GM10847 (cell line): ENCODE results near the gene TMEM109.

ENCODE experiments used
- POLR2A ChIP-seq: IDR thresholded peaks from 2 replicates; pipeline ENCODE4 v1.6.1; 2011; ENCODE audit not compliant: insufficient read length; ENCODE audit errors: extremely low read depth

Gene TMEM109

DNA sequence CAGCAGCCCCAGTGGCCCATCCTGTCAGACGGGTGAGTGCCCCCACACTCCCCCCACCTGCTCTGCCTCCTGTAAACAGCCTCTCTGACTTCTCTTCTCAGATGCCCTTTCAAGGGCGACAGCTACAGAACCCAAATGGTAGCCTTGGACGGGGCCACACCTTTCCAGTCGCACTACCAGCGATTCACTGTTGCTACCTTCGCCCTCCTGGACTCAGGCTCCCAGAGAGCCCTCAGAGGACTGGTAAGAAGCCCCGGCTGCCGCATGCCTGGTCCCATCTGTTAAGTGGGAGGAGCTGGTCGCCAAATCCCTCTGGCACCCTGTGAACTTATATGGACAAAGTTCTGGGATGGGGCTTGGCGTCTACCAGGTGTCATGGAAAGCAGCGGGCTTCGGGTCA is 40.4 kb upstream of the TMEM109 start:
- no peak for TF ChIP-seq POLR2A

DNA sequence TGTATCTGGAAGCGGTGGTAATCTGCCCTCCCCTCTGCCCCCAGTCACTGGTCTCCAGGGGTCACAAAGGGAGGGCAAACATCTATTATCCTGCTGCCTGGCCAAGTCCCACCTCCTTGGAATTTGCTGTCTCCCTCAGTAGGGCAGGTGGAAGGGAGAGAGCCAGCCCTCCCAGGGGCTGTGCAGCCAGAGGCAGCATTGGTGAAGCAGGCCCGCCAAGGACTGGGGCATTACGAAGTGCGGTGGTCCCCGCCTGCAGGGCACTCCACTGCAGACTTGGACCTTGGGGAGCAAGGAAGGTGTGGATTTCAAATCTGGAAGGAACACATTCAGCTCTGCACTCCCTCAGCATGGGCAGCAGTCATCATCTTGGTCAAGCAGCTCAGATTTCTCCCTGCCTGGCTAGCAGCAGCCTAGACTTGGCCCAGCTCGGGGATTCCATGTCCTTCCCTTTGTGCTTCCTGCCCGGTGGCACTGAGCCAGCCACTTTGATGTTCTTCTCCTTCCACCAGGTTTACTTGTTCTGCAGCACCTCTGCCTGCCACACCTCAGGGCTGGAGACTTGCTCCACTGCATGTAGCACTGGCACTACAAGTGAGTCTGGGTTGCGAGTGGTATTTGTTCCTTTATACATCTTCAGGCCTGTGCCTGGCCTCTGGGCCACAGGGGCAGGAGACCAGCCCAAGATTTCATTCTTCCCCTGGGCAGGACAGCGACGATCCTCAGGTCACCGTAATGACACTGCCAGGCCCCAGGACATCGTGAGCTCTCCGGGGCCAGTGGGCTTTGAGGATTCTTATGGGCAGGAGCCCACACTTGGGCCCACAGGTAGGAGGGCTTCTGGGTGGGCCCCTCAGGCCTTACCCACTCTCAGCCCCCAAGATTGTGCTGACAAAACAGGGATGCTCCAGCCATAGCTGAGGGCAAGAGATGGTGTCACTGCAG is 39.3 kb upstream of the TMEM109 start:
- TF ChIP-seq POLR2A, result no peak

DNA sequence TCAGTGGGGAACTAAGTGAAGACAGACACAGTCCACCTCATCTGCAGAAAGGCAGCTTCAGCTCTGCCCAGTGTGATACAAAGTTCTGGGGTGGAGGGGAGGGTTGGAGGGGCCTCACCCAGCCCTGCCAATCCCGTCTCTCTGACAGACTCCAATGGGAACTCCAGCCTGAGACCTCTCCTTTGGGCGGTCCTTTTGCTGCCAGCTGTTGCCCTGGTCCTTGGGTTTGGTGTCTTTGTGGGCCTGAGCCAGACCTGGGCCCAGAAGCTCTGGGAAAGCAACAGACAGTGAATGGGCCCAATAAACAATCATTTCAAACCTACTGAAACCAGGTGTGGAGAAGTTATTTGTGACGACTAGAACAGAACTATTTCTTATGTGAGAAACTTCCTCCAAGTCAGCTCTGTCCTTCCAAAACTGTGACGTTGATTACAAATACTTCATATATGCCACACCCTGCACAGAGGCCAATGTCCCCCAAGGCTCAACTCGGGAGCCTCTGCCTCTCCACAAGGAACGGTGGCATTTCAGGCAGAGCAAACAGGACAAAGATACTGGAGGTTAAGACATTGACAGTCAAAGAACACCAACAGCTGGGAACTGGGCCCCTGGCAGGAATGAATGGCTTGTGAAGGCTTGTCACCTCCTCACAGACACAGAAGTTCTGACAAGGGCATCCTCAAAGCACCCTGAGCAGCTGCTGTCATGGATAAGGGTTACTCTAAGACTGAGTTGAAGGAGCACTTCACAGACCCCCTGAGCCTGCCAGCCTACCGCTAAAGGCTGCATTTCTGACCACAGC is 38.4 kb upstream of the TMEM109 start:
- no peak for TF ChIP-seq POLR2A

DNA sequence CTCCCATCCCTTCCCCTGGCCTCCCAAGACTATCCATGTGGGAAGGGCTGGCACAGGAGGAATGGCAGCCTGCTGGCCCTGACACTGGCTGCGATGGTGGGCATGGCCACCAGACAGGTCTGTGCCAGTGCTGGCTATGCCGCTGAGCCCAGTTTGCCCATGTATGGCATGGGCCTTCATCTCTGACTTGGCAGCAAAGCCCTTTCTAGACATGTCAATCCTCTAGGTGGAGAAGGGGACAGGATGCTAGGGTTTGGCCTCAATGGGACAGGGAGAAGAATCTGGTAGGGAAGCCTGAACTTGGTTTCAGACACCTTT is 37.8 kb upstream of the TMEM109 start:
- TF ChIP-seq POLR2A, result no peak

DNA sequence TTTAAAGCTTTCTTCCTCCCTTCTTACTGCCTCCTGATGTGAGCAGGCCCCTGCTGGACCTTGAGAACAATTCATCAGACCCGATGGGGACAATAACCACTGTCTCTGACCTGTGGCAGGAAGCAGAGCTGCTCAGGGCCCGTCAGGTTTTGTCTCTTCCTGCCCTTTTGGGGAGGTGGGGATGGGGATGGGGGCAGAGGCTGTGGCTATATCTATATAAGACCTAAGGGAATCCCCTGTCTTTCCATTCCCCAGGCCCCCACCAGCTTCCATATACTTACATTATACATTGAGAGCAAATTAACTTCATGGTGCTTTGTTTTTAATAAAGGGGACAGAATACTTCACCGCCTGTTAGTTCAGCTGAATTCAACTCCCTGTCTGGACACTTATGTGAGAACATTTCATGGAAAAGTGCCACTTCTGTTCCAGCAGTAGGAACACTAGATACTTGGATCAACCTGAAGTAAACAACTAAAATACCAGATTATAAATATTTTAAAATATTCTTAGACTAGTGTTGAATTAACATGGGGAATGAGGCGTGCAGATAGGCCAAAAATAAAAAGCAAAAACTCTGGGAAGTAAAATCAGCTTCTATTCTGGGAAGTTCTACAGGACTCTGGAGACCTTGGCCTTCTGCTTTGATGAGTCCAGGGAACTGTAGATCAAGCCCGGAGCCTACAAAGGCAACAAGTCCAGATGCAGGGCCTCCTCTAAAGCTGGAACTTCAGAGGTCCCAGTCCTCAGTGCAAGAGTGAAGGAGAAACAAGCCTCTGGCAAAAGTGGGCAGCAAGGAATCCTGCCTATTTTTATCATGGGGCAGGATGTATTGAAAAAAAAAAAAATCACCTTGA is 35.5 kb upstream of the TMEM109 start:
- TF ChIP-seq POLR2A, result no peak

DNA sequence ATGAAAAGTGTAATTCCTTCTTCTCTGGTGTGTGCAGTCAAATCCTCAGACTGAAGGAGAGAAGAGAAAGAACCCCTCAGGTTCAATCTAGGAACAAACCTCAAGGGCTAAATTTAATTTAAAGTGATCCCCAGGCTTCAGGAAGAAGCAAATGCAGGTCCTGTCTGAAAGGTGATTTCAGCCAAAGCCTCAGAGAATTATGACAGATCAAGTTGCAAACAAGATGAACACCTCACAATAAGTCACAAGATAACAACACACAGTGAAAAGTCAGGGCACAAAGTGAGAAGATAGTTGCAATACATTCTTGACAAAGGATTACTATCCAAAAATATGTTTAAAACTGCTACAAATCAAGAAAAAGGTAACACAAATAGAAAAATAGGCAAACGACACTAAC is 34.9 kb upstream of the TMEM109 start:
- TF ChIP-seq POLR2A, result no peak

DNA sequence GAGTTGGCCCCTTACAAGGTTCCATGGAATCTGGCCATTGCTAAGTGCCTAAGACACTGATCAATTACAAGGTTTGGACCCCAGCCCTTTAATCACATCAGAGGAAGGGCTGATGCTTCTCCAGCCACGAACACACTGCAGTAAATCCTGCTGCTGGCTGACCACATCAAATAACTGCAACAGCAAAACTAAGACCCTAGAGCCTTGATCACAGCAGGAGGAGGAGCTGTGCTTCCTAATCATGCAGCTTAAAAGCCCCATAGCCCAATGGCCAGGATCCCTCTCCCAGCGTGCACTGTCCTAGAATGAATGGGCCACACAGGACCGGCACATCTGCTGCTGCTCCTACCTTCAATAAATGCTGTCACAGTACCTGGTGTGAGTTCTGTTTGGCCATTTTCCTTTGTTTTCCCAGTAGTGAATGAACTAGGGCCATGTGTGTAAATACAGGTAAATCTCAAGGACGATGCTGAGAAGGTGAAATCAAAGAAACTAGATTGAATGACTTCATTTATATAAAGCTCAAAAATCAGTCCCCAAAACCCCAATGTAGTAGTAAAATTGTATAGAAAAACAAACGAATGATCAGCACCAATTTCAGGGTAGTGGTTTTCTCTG is 33.9 kb upstream of the TMEM109 start:
- no peak for TF ChIP-seq POLR2A

DNA sequence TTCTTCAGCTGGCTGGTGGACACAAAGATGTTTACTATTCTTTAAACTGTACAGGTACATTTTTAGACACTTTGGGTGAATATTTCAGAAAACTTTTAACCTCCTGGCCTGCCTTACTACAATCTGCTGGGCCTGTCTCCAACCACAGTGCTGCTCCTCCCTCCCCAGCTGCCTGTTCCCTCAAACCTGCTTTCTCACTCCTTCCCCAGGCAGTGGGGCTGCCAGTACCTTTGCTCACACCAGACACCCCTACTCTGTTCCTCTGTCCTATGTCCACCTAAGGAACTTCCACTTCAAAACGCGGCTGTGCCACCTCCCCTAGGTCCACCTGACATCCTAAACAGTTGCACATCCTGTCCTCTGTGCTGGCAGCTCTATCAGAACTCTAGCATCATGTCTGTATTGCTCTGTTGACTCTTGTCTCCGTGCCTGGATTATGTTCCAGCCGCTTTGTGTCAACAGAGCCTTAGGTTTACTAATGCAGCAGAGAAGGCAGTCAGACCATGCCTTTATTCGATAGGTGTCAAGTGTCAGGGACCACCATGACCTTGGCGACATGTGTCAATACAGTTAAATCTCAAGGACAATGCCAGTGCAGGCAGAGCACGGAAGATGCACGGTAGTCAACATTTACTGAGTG is 33.2 kb upstream of the TMEM109 start:
- no peak for TF ChIP-seq POLR2A

DNA sequence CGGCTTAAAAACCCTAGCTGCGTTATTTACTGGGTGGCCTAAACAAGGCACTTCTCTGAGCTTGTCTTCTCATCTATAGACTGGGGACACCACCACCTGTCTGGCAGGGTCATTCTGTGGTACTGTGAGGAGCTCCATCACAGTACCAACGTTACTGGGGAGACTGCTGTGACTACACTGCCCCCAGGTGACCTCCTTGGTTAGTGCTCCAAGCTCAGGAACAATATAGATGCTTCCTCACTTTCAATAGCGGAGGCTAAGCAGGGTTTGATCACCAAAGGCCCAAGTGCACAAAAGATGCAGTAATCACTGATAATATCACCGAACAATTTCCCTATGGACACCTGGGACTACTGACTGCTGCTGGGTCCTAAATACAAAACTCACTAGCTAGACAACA is 26.4 kb upstream of the TMEM109 start:
- TF ChIP-seq POLR2A, result no peak

DNA sequence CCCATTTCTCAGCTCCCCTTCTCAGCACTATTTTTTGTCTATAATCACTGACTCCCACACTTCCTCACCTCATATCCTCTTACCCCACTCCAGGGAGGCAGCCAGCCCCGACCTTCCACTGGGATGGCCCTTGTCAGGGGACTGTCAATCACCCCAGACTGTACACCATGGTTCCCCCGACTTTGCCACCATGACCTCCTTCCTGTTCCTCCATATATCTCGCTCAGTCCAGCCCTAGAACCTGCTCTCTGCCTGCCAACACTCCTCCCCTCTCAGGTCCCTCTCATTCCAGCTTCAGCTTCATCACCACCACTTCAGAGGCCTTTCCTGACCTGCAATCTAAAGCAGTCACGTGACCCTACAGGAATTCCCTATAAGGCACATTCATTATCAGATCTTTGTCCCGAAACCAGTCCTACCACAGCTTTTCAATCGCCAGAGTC is 24.1 kb upstream of the TMEM109 start:
- no peak for TF ChIP-seq POLR2A

DNA sequence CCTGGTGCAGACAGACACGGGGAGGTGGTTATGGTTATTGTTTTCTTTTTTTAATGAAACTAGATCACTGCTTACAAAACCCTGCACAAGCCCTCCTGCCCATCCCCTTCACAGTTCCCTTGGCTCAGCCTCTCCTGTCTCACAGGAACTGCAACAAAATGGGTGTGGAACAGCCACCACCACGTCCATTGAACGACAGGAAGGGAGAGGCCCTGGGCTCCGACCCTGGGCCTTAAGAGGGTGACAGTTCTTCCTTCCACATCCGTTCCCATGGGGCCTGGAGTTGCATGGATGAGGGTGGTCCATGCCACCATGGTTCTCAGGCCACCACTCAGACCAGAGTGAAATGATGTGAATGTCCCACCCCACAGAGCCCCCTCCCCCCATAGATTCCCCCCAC is 23.3 kb upstream of the TMEM109 start:
- no peak for TF ChIP-seq POLR2A

DNA sequence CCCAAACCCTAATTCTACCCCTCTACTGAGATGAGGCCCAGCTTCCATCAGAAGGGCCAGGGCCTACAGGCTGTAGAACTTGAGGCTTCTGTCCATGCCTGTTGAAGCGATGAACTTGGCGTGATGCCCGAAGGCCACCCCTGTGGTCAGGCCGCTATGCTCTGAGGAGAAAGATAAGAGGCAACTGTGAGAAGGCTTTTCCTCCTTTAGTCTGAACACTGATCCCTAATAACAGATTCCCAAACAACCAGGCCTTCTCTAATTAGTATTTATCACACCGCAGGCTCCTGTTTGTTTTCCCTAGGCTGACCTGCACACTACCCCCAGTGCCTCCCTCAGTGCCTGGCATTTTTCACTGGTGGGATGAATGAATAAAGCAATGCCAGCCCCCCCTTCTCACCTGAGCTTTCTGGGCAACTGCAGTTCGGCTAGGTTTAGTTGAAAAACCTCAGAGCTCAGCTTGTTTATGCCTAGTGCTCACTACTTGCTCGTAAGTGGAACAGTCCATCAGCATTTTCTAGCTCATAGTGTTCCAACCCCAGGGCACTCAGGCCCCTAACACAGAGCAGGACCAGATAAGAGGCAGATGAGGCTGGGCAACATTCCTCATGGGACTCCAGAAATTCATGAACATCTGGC is 22.7 kb upstream of the TMEM109 start:
- no peak for TF ChIP-seq POLR2A

DNA sequence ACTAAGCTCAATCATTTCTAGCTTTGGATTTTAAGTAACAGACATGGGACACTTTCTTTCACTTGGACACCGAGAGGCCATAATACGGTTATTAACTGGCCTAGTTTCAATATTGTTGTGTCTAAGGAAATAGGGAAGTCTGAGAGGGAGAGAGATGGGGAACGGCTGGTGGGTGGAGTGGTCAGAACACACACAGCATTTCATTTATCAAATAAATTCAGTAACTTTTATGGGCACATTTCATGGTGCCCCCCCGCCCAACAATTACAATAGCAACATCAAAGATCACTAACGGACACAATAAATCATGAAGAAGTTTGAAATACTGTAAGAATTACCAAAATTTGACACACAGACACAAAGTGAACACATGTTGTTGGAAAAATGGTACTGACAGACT is 18.3 kb upstream of the TMEM109 start:
- TF ChIP-seq POLR2A, result no peak

DNA sequence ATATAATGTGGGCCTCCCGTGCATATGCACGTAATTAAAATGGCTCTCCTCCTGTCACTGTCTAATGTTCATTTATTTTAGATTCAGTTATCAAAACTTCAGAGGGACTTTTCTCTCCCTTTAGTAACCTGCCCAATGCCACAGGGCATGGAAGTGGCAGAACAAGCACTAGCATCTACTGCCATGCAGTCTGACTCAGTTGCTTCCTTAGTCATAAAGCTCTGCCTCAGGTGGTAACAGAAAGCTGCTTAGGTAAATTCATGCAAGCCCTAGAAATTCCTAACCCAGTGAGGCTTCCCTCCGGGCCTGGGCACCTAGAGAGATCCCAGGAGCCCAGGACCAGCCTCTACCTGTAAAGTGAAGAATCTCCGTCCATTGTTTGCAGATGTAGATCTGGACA is 16.5 kb upstream of the TMEM109 start:
- no peak for TF ChIP-seq POLR2A
